HEK293 (cell line): ENCODE data around the gene CREBL2.
A peak's percentile ranks its signal among the peaks of the same experiment; 100 is the strongest.

Source experiments
- EGR2 ChIP-seq: fragments of 450-650 bp; formaldehyde crosslinking; IDR thresholded peaks from 2 replicates; pipeline ENCODE4 v1.5.1; 2016; ENCODE audit warnings: low read depth, missing biosample characterization, missing genetic modification characterization
- HOXC10 ChIP-seq: sonication (generic); formaldehyde crosslinking; IDR thresholded peaks from 2 replicates; pipeline ENCODE4 v1.8.1; 2023; ENCODE audit warnings: mild to moderate bottlenecking, missing genetic modification reagents
- IKZF3 ChIP-seq: fragments of 450-650 bp; IDR thresholded peaks from 2 replicates; pipeline ENCODE4 v1.5.0; 2018; ENCODE audit warnings: missing biosample characterization, mild to moderate bottlenecking, missing genetic modification characterization, moderate library complexity
- KLF8 ChIP-seq: fragments of 450-650 bp; formaldehyde crosslinking; IDR thresholded peaks from 2 replicates; pipeline ENCODE4 v1.5.1; 2016; ENCODE audit warnings: missing biosample characterization, missing genetic modification characterization
- MYNN ChIP-seq: fragments of 450-650 bp; formaldehyde crosslinking; IDR thresholded peaks from 2 replicates; pipeline ENCODE4 v1.5.1; 2016; ENCODE audit warnings: missing biosample characterization, missing genetic modification characterization, borderline replicate concordance
- PRDM1 ChIP-seq: fragments of 450-650 bp; formaldehyde crosslinking; IDR thresholded peaks from 2 replicates; pipeline ENCODE4; 2016; ENCODE audit warnings: missing biosample characterization, missing genetic modification characterization
- ZFP37 ChIP-seq: fragments of 450-650 bp; formaldehyde crosslinking; IDR thresholded peaks from 2 replicates; pipeline ENCODE4 v1.5.1; 2016; ENCODE audit warnings: missing biosample characterization, missing genetic modification characterization
- ZNF133 ChIP-seq: fragments of 450-650 bp; formaldehyde crosslinking; IDR thresholded peaks from 2 replicates; pipeline ENCODE4 v1.5.1; 2016; ENCODE audit warnings: missing biosample characterization, missing genetic modification characterization
- ZNF19 ChIP-seq: fragments of 450-650 bp; formaldehyde crosslinking; IDR thresholded peaks from 2 replicates; pipeline ENCODE4; 2016; ENCODE audit warnings: missing biosample characterization, missing genetic modification characterization, low read depth
- ZNF214 ChIP-seq: fragments of 450-650 bp; formaldehyde crosslinking; IDR thresholded peaks from 2 replicates; pipeline ENCODE4 v1.5.1; 2017; ENCODE audit warnings: missing biosample characterization, mild to moderate bottlenecking, missing genetic modification characterization, borderline replicate concordance
- ZNF248 ChIP-seq: fragments of 450-650 bp; formaldehyde crosslinking; IDR thresholded peaks from 2 replicates; pipeline ENCODE4 v1.5.1; 2017; ENCODE audit warnings: missing biosample characterization, missing genetic modification characterization
- ZNF311 ChIP-seq: fragments of 450-650 bp; formaldehyde crosslinking; IDR thresholded peaks from 2 replicates; pipeline ENCODE4 v1.5.1; 2017; ENCODE audit warnings: missing biosample characterization, missing genetic modification characterization, borderline replicate concordance
- ZNF324 ChIP-seq: fragments of 450-650 bp; formaldehyde crosslinking; IDR thresholded peaks from 2 replicates; pipeline ENCODE4 v1.5.1; 2016; ENCODE audit warnings: missing biosample characterization, missing genetic modification characterization
- ZNF423 ChIP-seq: fragments of 450-650 bp; formaldehyde crosslinking; IDR thresholded peaks from 2 replicates; pipeline ENCODE4 v1.5.1; 2016; ENCODE audit warnings: missing biosample characterization, missing genetic modification characterization
- ZNF426 ChIP-seq: fragments of 450-650 bp; formaldehyde crosslinking; IDR thresholded peaks from 2 replicates; pipeline ENCODE4 v1.5.1; 2017; ENCODE audit warnings: missing biosample characterization, missing genetic modification characterization, mild to moderate bottlenecking, inconsistent platforms, moderate library complexity
- ZNF510 ChIP-seq: fragments of 450-650 bp; formaldehyde crosslinking; IDR thresholded peaks from 2 replicates; pipeline ENCODE4 v1.5.1; 2018; ENCODE audit warnings: mild to moderate bottlenecking, missing genetic modification characterization, missing biosample characterization; ENCODE audit not compliant: insufficient replicate concordance
- ZNF514 ChIP-seq: fragments of 450-650 bp; formaldehyde crosslinking; IDR thresholded peaks from 2 replicates; pipeline ENCODE4 v1.5.1; 2016; ENCODE audit warnings: missing biosample characterization, missing genetic modification characterization
- ZNF530 ChIP-seq: fragments of 450-650 bp; formaldehyde crosslinking; IDR thresholded peaks from 2 replicates; pipeline ENCODE4 v1.5.1; 2016; ENCODE audit warnings: low read depth, missing biosample characterization, missing genetic modification characterization
- ZNF548 ChIP-seq: fragments of 450-650 bp; formaldehyde crosslinking; IDR thresholded peaks from 2 replicates; pipeline ENCODE4 v1.5.1; 2016; ENCODE audit warnings: missing biosample characterization, missing genetic modification characterization
- ZNF555 ChIP-seq: fragments of 450-650 bp; formaldehyde crosslinking; conservative IDR thresholded peaks from 2 replicates; pipeline ENCODE4 v1.5.1; 2017; ENCODE audit warnings: missing biosample characterization, mild to moderate bottlenecking, missing genetic modification characterization, inconsistent platforms
- ZNF664 ChIP-seq: fragments of 450-650 bp; formaldehyde crosslinking; IDR thresholded peaks from 2 replicates; pipeline ENCODE4 v1.5.1; 2016; ENCODE audit warnings: missing biosample characterization, missing genetic modification characterization
- ZNF677 ChIP-seq: fragments of 450-650 bp; IDR thresholded peaks from 2 replicates; pipeline ENCODE4 v1.5.0; 2018; ENCODE audit warnings: missing biosample characterization, mild to moderate bottlenecking, missing genetic modification characterization, moderate library complexity
- ZNF747 ChIP-seq: fragments of 450-650 bp; formaldehyde crosslinking; IDR thresholded peaks from 2 replicates; pipeline ENCODE4 v1.5.1; 2016; ENCODE audit warnings: missing biosample characterization, missing genetic modification characterization
- ZNF777 ChIP-seq: fragments of 450-650 bp; formaldehyde crosslinking; IDR thresholded peaks from 2 replicates; pipeline ENCODE4 v1.5.1; 2017; ENCODE audit warnings: missing biosample characterization, missing genetic modification characterization, borderline replicate concordance
- ZNF792 ChIP-seq: fragments of 450-650 bp; formaldehyde crosslinking; IDR thresholded peaks from 2 replicates; pipeline ENCODE4 v1.5.1; 2016; ENCODE audit warnings: missing biosample characterization, missing genetic modification characterization
- ZNF837 ChIP-seq: fragments of 450-650 bp; formaldehyde crosslinking; IDR thresholded peaks from 2 replicates; pipeline ENCODE4 v1.5.1; 2016; ENCODE audit warnings: missing biosample characterization, missing genetic modification characterization
- TF ChIP-seq, protein P1 (sequence below): fragments of 450-650 bp; formaldehyde crosslinking; IDR thresholded peaks from 2 replicates; pipeline ENCODE4 v1.5.1; 2016; ENCODE audit warnings: missing biosample characterization, missing genetic modification characterization
- TF ChIP-seq, protein P2 (sequence below): fragments of 450-650 bp; formaldehyde crosslinking; IDR thresholded peaks from 2 replicates; pipeline ENCODE4 v1.5.1; 2016; ENCODE audit warnings: missing biosample characterization, missing genetic modification characterization
- TF ChIP-seq, protein P3 (sequence below): fragments of 450-650 bp; formaldehyde crosslinking; conservative IDR thresholded peaks from 2 replicates; pipeline ENCODE4 v1.5.1; 2016; ENCODE audit warnings: low read depth, missing biosample characterization, missing genetic modification characterization
- TF ChIP-seq, protein P4 (sequence below): fragments of 450-650 bp; formaldehyde crosslinking; IDR thresholded peaks from 2 replicates; pipeline ENCODE4 v1.5.1; 2016; ENCODE audit warnings: missing biosample characterization, missing genetic modification characterization

The CREBL2 gene

DNA sequence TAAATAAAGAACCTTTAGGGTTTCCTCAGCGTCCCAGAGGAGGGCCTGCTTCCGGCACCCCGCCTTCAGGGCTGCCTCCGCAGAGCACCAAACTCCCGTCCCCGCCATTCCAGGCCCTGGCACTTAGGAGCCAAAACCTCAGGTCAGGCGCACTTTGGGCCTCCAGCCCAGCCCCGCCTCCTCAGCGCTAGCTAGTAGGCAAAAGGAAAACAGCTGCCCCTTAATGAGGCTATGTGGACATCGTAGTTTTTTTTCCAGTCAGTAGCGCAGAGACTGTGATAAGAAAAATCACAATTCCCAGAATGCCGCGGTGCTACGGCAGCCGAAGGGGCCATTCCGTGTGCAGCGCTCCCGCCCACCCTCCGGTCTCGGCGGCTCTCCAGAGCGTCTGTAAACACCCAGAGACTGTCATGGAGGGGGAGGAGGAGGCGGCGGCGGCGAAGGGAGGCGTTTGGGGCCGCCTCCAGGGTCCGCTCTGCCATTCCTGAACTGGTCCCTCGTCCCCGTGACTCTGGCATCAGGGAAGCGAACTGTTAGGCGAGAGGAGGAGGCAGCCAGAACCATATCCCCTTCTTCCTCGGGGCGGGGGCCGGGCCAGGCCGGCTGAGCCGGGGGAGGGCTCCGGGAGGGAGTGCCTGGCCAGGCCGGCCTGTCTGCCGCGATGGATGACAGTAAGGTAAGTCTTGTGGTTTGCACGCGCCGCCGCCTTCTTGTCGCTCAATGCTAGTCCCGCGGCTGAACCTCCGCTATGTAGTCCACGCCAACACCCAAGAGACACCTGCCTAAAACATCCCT, at the start of gene CREBL2 (continued):
- no peak for TF ChIP-seq ZNF214 (tag by site-specific recombination)
- no peak for TF ChIP-seq ZNF548 (tag by site-specific recombination)
- no peak for TF ChIP-seq ZNF555 (tag by site-specific recombination)
- no peak for TF ChIP-seq ZNF248 (tag by site-specific recombination)
- no peak for TF ChIP-seq MYNN (tag by site-specific recombination)
- no peak for TF ChIP-seq ZNF311
- TF ChIP-seq, protein P1, sequence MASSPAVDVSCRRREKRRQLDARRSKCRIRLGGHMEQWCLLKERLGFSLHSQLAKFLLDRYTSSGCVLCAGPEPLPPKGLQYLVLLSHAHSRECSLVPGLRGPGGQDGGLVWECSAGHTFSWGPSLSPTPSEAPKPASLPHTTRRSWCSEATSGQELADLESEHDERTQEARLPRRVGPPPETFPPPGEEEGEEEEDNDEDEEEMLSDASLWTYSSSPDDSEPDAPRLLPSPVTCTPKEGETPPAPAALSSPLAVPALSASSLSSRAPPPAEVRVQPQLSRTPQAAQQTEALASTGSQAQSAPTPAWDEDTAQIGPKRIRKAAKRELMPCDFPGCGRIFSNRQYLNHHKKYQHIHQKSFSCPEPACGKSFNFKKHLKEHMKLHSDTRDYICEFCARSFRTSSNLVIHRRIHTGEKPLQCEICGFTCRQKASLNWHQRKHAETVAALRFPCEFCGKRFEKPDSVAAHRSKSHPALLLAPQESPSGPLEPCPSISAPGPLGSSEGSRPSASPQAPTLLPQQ, result peak; percentile 87
- no peak for TF ChIP-seq ZNF747 (tag by site-specific recombination)
- no peak for TF ChIP-seq PRDM1 (tag by site-specific recombination)
- TF ChIP-seq, protein P2, sequence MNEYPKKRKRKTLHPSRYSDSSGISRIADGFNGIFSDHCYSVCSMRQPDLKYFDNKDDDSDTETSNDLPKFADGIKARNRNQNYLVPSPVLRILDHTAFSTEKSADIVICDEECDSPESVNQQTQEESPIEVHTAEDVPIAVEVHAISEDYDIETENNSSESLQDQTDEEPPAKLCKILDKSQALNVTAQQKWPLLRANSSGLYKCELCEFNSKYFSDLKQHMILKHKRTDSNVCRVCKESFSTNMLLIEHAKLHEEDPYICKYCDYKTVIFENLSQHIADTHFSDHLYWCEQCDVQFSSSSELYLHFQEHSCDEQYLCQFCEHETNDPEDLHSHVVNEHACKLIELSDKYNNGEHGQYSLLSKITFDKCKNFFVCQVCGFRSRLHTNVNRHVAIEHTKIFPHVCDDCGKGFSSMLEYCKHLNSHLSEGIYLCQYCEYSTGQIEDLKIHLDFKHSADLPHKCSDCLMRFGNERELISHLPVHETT, result peak; percentile 91
- TF ChIP-seq ZNF324 (tag by site-specific recombination), result peak; percentile 88; the same call in 1 of the 2 replicates
- TF ChIP-seq KLF8, result peak; percentile 96
- no peak for TF ChIP-seq HOXC10 (CRISPR knock-in tag)
- no peak for TF ChIP-seq ZNF837 (tag by site-specific recombination)
- peak; percentile 98 for TF ChIP-seq EGR2 (tag by site-specific recombination)
- no peak for TF ChIP-seq ZNF664 (tag by site-specific recombination)
- TF ChIP-seq, protein P3, sequence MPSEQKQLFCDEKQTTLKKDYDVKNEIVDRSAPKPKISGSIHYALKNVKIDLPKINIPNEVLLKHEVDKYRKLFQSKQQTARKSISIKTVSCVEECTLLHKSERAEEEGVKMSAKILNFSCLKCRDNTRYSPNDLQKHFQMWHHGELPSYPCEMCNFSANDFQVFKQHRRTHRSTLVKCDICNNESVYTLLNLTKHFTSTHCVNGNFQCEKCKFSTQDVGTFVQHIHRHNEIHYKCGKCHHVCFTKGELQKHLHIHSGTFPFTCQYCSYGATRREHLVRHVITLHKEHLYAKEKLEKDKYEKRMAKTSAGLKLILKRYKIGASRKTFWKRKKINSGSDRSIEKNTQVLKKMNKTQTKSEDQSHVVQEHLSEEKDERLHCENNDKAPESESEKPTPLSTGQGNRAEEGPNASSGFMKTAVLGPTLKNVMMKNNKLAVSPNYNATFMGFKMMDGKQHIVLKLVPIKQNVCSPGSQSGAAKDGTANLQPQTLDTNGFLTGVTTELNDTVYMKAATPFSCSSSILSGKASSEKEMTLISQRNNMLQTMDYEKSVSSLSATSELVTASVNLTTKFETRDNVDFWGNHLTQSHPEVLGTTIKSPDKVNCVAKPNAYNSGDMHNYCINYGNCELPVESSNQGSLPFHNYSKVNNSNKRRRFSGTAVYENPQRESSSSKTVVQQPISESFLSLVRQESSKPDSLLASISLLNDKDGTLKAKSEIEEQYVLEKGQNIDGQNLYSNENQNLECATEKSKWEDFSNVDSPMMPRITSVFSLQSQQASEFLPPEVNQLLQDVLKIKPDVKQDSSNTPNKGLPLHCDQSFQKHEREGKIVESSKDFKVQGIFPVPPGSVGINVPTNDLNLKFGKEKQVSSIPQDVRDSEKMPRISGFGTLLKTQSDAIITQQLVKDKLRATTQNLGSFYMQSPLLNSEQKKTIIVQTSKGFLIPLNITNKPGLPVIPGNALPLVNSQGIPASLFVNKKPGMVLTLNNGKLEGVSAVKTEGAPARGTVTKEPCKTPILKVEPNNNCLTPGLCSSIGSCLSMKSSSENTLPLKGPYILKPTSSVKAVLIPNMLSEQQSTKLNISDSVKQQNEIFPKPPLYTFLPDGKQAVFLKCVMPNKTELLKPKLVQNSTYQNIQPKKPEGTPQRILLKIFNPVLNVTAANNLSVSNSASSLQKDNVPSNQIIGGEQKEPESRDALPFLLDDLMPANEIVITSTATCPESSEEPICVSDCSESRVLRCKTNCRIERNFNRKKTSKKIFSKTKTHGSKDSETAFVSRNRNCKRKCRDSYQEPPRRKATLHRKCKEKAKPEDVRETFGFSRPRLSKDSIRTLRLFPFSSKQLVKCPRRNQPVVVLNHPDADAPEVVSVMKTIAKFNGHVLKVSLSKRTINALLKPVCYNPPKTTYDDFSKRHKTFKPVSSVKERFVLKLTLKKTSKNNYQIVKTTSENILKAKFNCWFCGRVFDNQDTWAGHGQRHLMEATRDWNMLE, result peak; percentile 57
- TF ChIP-seq ZNF530 (tag by site-specific recombination), result no peak
- TF ChIP-seq, protein P4, sequence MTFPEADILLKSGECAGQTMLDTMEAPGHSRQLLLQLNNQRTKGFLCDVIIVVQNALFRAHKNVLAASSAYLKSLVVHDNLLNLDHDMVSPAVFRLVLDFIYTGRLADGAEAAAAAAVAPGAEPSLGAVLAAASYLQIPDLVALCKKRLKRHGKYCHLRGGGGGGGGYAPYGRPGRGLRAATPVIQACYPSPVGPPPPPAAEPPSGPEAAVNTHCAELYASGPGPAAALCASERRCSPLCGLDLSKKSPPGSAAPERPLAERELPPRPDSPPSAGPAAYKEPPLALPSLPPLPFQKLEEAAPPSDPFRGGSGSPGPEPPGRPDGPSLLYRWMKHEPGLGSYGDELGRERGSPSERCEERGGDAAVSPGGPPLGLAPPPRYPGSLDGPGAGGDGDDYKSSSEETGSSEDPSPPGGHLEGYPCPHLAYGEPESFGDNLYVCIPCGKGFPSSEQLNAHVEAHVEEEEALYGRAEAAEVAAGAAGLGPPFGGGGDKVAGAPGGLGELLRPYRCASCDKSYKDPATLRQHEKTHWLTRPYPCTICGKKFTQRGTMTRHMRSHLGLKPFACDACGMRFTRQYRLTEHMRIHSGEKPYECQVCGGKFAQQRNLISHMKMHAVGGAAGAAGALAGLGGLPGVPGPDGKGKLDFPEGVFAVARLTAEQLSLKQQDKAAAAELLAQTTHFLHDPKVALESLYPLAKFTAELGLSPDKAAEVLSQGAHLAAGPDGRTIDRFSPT, result peak; percentile 53
- TF ChIP-seq ZNF19 (tag by site-specific recombination), result no peak
- TF ChIP-seq ZFP37 (tag by site-specific recombination), result peak; percentile 96
- no peak for TF ChIP-seq ZNF514
- no peak for TF ChIP-seq ZNF510 (tag by site-specific recombination)
- peak; percentile 81 for TF ChIP-seq IKZF3 (tag by site-specific recombination)
- TF ChIP-seq ZNF133, result no peak
- TF ChIP-seq ZNF677 (tag by site-specific recombination), result no peak
- TF ChIP-seq ZNF777, result no peak
- TF ChIP-seq ZNF792 (tag by site-specific recombination), result peak; percentile 36; the same call in 1 of the 2 replicates
- no peak for TF ChIP-seq ZNF426 (tag by site-specific recombination)
- 0 out of 2 replicates have a peak, but pooled peaks have one; percentile 35 for TF ChIP-seq ZNF423 (tag by site-specific recombination)
